ENCODE measurements around the gene CSNK1D. TPM values are rescaled to one million over a fixed set of nuclear protein-coding genes. Genes with fewer than 3 reads are reported as not detected.
A peak's percentile ranks its signal among the peaks of the same experiment; 100 is the strongest.

Gene CSNK1D
- total RNA-seq, 2 donors from 2014 or later: 37.6 to 116 TPM

DNA sequence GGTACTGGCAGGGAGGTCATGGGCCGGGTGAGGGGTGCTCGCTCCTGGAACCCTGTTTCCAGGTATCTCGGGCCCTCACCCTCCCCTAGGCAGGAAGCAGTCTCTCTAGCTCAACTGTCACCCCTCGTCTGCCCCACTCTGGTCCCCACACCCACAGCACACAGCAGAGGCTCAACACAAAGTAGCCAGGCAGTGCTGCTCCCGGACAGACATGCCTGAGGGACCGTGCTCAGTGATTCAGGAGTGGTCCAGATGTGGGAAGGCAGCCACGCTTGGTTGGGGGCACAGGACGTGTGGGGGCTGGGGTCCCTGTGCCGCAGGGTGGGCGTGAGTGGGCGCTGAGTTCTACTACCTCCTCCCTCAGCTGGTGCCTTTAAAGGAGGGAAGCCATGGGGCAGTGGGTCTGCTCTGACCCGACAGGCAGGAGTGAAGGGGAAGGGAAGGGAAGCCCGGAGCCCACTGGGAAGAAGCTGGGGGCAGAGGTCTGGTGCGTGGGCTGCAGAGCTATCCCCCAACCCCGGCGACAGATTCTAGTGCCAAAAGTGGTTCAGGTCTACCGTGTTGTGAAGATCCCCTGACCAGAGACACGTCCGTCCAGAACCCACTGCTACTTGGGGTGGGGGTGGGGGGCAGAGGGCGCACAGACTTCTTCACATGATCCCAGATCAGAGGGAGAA is 32.9 kb downstream of the CSNK1D start:
- intact Hi-C loops (cut with DNase I): no loop called here
- no peak for DNase-seq
- TF ChIP-seq CTCF (IDR thresholded peaks at IDR 0.05): no peak
- TF ChIP-seq POLR2A (IDR thresholded peaks at IDR 0.05): no peak
- H3K27me3 ChIP-seq: no peaks in the 10 kb centered on the region
- H3K9me3 ChIP-seq: no peaks in the 10 kb centered on the region
- no peak overlapping the region for H3K4me3 ChIP-seq
- peaks cover 58% of the 10 kb centered on the region for H3K4me1 ChIP-seq
- 82 to 85% methylated on average over 12 to 19 of the region's 20 CpGs for whole genome bisulfite sequencing, 2 donors
- peaks cover 9 to 22% of the 10 kb centered on the region in 2 donors for H3K36me3 ChIP-seq (replicated peaks in 1 of 2; ENCODE audit: insufficient read depth in 1 of 2, low read depth in 2 of 2)
- peak overlapping the region; percentile 5 to 74 (median 62) for H3K27ac ChIP-seq
- no peak for ATAC-seq

DNA sequence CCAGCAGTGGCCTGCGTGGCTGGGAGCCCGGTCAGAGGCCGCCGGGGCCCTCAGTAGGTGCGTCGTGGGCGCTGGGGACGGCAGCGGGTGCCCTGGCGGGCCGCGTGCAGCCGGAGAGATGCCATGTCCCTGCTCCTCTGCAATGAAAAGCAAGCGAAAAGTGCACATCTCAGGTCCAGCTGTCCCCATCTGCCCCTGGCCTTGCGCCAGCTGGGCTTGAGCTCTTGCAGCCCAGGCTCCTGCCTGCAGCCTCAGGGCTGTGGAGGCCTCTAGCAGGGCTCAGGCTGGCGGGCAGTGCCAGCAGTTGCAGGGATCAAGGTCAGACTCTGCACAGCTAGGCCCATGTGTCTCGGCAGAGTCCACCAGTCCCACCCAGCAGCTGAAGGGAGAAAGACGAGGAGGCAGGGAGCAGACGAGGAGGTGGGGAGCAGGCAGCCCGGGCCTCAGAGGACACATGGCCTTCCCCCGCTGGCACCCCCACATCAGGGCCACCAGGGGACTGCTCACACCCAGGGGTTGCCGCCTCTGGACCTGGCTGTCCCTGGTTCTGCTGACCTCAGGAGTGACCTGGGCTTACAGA is 33.5 kb downstream of the CSNK1D start:
- Histone ChIP-seq H3K4me1 (peaks cover 63% of the 10 kb centered on the region), H3K9me3 (no peaks in the 10 kb centered on the region), H3K36me3 (replicated peaks in 1 of 2; ENCODE audit: insufficient read depth in 1 of 2, low read depth in 2 of 2) (peaks cover 7 to 16% of the 10 kb centered on the region in 2 donors), H3K4me3 (no peak overlapping the region), H3K27me3 (no peaks in the 10 kb centered on the region), H3K27ac (peak overlapping the region in 3 of 4 donors; percentile 5 to 74 (median 57))
- no peak for ATAC-seq
- intact Hi-C loops (cut with DNase I): loop anchor here (5.0 kb wide), 1 partner anchor 82 kb away; no protein-coding TSS in a partner anchor
- WGBS, 2 donors: 62 to 76% methylated on average over 6 to 20 of the region's 22 CpGs
- DNase-seq: peak in 1 of 4 donors; percentile 58
- TF ChIP-seq CTCF (IDR thresholded peaks at IDR 0.05): no peak
- no peak for TF ChIP-seq POLR2A (IDR thresholded peaks at IDR 0.05)

- ATAC-seq (no peak), DNase-seq (no peak)
- H3K27ac ChIP-seq: peak overlapping the region in 2 of 4 donors; percentile 57 to 74
- peaks cover 63% of the 10 kb centered on the region for H3K4me1 ChIP-seq
- H3K27me3 ChIP-seq: no peaks in the 10 kb centered on the region
- no peak overlapping the region for H3K4me3 ChIP-seq
- H3K9me3 ChIP-seq: no peaks in the 10 kb centered on the region
- H3K36me3 ChIP-seq (replicated peaks in 1 of 2; ENCODE audit: insufficient read depth in 1 of 2, low read depth in 2 of 2): peaks cover 2 to 12% of the 10 kb centered on the region in 2 donors
- intact Hi-C loops (cut with DNase I): loop anchor here (5.0 kb wide), 1 partner anchor 83 kb away; no protein-coding TSS in a partner anchor
- TF ChIP-seq CTCF (IDR thresholded peaks at IDR 0.05): no peak
- TF ChIP-seq POLR2A (IDR thresholded peaks at IDR 0.05): no peak
- 84 to 91% methylated on average over 9 to 17 of the region's 17 CpGs for WGBS, 2 donors
Observed at GRCh38 chr17:82239401-82239925, 34.0 kb downstream of the CSNK1D start.

DNA sequence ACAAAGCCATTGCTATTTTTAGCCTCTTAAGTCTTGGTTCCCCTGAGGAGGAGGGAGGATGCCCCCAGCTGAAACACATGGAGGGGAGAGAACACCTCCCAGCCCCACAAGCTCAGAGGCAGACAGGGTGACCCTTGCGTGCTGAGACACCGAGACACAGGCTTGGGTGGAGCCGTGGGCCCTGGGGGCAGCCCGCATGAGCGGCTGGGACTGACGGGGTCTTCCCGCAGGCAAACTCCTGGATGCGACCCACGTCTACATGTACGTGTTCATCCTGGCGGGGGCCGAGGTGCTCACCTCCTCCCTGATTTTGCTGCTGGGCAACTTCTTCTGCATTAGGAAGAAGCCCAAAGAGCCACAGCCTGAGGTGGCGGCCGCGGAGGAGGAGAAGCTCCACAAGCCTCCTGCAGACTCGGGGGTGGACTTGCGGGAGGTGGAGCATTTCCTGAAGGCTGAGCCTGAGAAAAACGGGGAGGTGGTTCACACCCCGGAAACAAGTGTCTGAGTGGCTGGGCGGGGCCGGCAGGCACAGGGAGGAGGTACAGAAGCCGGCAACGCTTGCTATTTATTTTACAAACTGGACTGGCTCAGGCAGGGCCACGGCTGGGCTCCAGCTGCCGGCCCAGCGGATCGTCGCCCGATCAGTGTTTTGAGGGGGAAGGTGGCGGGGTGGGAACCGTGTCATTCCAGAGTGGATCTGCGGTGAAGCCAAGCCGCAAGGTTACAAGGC is 34.9 kb downstream of the CSNK1D start:
- ATAC-seq (no peak), DNase-seq (peak in 3 of 4 donors; percentile 68 to 80 (median 73))
- TF ChIP-seq CTCF (IDR thresholded peaks at IDR 0.05) (no peak), POLR2A (IDR thresholded peaks at IDR 0.05) (peak in 1 of 3 donors; percentile 40)
- peaks cover 61% of the 10 kb centered on the region for H3K4me1 ChIP-seq
- H3K27ac ChIP-seq: peak overlapping the region in 2 of 4 donors; percentile 30 to 42
- peaks cover 0 to 7% of the 10 kb centered on the region in 2 donors for H3K36me3 ChIP-seq (replicated peaks in 1 of 2; ENCODE audit: insufficient read depth in 1 of 2, low read depth in 2 of 2)
- H3K9me3 ChIP-seq: no peaks in the 10 kb centered on the region
- no peak overlapping the region for H3K4me3 ChIP-seq
- no peaks in the 10 kb centered on the region for H3K27me3 ChIP-seq
- 65 to 66% methylated on average over 24 to 30 of the region's 33 CpGs for WGBS, 2 donors
- intact Hi-C loops (cut with DNase I): loop anchor here (5.0 kb wide), 1 partner anchor 84 kb away; no protein-coding TSS in a partner anchor

Data from body of pancreas (tissue), 4 donors.